NCI-H2196 treated with DMSO at 0.1 percent for 48 hours (cell line): Measurements from ENCODE around the gene TSFM.
A peak's percentile ranks its signal among the peaks of the same experiment; 100 is the strongest.

Experiments
- DNase-seq: peaks from one replicate; lab custom pipeline; 2025; ENCODE audit not compliant: unreplicated experiment; lab: John Stamatoyannopoulos, UW

Gene TSFM

GRCh38 chr12:57745485-57745881 is 37.1 kb upstream of the TSFM start:
- DNase-seq = no peak

GRCh38 chr12:57746025-57746424 is 36.6 kb upstream of the TSFM start:
- no peak for DNase-seq

- no peak for DNase-seq
Measured at GRCh38 chr12:57749061-57749460, 33.5 kb upstream of the TSFM start.

- no peak for DNase-seq
Measured at GRCh38 chr12:57750561-57751431, 31.8 kb upstream of the TSFM start.

- DNase-seq = no peak
Measured at GRCh38 chr12:57751432-57751787, 31.2 kb upstream of the TSFM start.

- DNase-seq = peak; percentile 99
Measured at GRCh38 chr12:57751788-57752667, 30.6 kb upstream of the TSFM start, which contains the start of gene CDK4. TSS of gene CDK4 (minus strand) at chr12:57752310. CDS start at chr12:57751717, 593 bp downstream.

GRCh38 chr12:57752668-57753000 is 30.0 kb upstream of the TSFM start:
- no peak for DNase-seq

- DNase-seq = no peak
Measured at GRCh38 chr12:57753756-57754337, 28.7 kb upstream of the TSFM start.

GRCh38 chr12:57754411-57755193 is 28.0 kb upstream of the TSFM start, which contains the start of gene MARCHF9:
TSS of gene MARCHF9 (plus strand) at chr12:57755103. CDS start at chr12:57755529, 426 bp downstream.
- DNase-seq = peak; percentile 85

- DNase-seq = no peak
Measured at GRCh38 chr12:57755194-57755453, 27.5 kb upstream of the TSFM start.

- DNase-seq = no peak
Measured at GRCh38 chr12:57755454-57756372, 26.9 kb upstream of the TSFM start.

GRCh38 chr12:57756406-57757341 is 25.9 kb upstream of the TSFM start:
- DNase-seq = no peak

GRCh38 chr12:57757771-57758170 is 24.8 kb upstream of the TSFM start:
- DNase-seq = no peak

GRCh38 chr12:57758552-57759359 is 23.8 kb upstream of the TSFM start:
- no peak for DNase-seq

- peak; percentile 40 for DNase-seq
Measured at GRCh38 chr12:57759360-57759980, 23.1 kb upstream of the TSFM start.

- DNase-seq = no peak
Measured at GRCh38 chr12:57760347-57760982, 22.1 kb upstream of the TSFM start.

- DNase-seq = no peak
Measured at GRCh38 chr12:57761391-57761998, 21.1 kb upstream of the TSFM start.
